Erythroblast (primary cell): ENCODE measurements around the gene RAB11FIP4.

ENCODE experiments used
- GATA1 ChIP-seq: IDR thresholded peaks from 2 replicates; pipeline ENCODE4 v1.6.1; 2011; ENCODE audit warnings: low read depth, mild to moderate bottlenecking, control low read depth, low read length, moderate library complexity
- POLR2A ChIP-seq: IDR thresholded peaks from 2 replicates; pipeline ENCODE4 v1.6.1; 2011; ENCODE audit warnings: mild to moderate bottlenecking, low read length

DNA sequence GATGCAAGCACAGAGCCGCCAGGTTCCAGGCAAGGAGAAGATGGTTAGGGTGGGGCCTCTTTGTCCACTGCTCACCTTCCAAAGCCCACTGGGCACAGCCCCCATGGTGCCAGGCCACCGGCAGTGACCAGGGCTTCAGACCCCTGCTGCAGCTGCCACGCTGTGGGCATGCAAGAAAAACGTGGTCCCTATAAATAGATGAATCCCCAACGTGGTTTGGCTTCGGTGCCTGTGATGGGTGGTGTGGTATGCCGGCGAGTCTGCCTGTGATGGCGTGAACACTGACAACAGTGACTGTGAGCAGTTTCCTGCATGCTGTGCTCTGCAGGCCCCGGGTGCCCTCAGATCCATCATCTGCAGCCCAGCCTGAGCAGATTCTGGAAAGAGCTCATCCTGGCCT lies 36.6 kb downstream of the RAB11FIP4 start:
- TF ChIP-seq POLR2A (no peak), GATA1 (no peak)
